ENCODE data around the gene PLA2G3.
A peak's percentile ranks its signal among the peaks of the same experiment; 100 is the strongest.

DNA sequence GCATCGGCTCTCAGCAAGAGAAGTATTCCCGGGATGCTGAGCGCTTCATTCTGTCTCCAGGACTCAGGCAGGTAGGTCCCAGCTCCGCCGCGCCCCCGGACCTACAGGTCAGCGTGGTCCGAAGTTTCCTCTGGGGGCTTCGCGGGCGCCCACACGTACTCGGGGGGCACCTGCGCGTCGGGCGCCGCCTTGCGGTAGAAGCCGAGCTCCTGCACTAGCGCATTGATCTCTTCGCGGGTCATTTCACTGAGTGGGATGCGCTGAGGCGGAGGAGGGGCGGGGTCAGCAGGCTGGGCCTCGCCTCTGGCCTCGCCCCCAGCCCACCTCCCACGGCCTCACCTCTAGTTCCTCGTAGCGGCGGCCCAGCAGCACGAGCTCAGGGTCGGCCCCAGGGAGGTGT, 35.4 kb downstream of the PLA2G3 start:
- TF ChIP-seq, protein P1, sequence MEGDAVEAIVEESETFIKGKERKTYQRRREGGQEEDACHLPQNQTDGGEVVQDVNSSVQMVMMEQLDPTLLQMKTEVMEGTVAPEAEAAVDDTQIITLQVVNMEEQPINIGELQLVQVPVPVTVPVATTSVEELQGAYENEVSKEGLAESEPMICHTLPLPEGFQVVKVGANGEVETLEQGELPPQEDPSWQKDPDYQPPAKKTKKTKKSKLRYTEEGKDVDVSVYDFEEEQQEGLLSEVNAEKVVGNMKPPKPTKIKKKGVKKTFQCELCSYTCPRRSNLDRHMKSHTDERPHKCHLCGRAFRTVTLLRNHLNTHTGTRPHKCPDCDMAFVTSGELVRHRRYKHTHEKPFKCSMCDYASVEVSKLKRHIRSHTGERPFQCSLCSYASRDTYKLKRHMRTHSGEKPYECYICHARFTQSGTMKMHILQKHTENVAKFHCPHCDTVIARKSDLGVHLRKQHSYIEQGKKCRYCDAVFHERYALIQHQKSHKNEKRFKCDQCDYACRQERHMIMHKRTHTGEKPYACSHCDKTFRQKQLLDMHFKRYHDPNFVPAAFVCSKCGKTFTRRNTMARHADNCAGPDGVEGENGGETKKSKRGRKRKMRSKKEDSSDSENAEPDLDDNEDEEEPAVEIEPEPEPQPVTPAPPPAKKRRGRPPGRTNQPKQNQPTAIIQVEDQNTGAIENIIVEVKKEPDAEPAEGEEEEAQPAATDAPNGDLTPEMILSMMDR (IDR thresholded peaks at IDR 0.05) = no peak
- TF ChIP-seq POLR2A (IDR thresholded peaks at IDR 0.05) = no peak
- peak in 1 of 2 donors; percentile 50 for TF ChIP-seq POLR2AphosphoS5 (IDR thresholded peaks at IDR 0.05; ENCODE audit: insufficient read depth in 1 of 2, low read depth in 1 of 2)

Measured in vagina (tissue), 2 donors.